ENCODE data around the gene RPS6KA6. TPM values are rescaled to one million over a fixed set of nuclear protein-coding genes. Genes with fewer than 3 reads are reported as not detected.

RPS6KA6 gene
- total and polyA plus RNA-seq, 2 of the 13 experiments (the other 11 are each of a cell fraction or from before 2014, with no cell fraction given) = not detected

DNA sequence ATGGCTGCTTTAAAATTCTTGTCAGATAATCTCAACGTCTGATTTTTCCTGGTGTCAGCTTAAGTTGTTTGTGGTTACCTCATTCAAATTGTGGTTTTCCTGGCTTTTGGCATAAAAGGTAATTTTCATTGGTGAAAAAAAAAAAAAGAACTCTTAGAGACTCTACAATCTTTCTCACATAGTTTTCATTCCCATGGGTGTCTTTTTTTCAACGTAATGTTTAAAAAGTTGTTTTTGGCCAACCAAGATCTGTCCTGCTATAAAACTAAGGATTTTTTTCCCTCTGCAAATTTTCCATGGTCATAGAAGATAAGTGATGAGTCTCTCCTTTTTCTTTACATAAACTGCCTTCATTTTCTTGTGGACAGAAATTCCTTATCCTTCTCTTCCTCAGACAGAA, 28.9 kb upstream of the RPS6KA6 start (continued):
- TF ChIP-seq, protein P1, sequence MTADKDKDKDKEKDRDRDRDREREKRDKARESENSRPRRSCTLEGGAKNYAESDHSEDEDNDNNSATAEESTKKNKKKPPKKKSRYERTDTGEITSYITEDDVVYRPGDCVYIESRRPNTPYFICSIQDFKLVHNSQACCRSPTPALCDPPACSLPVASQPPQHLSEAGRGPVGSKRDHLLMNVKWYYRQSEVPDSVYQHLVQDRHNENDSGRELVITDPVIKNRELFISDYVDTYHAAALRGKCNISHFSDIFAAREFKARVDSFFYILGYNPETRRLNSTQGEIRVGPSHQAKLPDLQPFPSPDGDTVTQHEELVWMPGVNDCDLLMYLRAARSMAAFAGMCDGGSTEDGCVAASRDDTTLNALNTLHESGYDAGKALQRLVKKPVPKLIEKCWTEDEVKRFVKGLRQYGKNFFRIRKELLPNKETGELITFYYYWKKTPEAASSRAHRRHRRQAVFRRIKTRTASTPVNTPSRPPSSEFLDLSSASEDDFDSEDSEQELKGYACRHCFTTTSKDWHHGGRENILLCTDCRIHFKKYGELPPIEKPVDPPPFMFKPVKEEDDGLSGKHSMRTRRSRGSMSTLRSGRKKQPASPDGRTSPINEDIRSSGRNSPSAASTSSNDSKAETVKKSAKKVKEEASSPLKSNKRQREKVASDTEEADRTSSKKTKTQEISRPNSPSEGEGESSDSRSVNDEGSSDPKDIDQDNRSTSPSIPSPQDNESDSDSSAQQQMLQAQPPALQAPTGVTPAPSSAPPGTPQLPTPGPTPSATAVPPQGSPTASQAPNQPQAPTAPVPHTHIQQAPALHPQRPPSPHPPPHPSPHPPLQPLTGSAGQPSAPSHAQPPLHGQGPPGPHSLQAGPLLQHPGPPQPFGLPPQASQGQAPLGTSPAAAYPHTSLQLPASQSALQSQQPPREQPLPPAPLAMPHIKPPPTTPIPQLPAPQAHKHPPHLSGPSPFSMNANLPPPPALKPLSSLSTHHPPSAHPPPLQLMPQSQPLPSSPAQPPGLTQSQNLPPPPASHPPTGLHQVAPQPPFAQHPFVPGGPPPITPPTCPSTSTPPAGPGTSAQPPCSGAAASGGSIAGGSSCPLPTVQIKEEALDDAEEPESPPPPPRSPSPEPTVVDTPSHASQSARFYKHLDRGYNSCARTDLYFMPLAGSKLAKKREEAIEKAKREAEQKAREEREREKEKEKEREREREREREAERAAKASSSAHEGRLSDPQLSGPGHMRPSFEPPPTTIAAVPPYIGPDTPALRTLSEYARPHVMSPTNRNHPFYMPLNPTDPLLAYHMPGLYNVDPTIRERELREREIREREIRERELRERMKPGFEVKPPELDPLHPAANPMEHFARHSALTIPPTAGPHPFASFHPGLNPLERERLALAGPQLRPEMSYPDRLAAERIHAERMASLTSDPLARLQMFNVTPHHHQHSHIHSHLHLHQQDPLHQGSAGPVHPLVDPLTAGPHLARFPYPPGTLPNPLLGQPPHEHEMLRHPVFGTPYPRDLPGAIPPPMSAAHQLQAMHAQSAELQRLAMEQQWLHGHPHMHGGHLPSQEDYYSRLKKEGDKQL (CRISPR knock-in tag; IDR thresholded peaks at IDR 0.05; ENCODE audit: low read depth) = no peak

DNA sequence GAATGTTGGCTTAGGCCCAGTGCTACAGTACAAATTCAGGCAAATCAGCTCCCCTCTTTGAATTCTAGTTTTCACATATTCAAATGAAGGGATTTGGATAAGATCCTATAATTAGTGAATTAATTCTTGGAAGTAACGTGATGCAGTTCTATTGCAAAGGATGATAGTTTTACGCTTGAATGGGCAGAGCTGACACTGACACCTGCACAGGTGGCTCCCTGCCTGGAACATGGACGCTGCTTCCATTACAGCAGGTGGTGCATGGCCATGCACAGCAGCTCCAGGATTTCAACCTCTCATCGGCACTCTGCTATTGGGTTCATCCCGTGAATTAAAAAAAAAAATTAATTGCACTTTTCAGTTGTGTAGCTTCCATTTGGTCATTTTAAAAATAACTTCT, 28.4 kb upstream of the RPS6KA6 start:
- no peaks in the 10 kb centered on the region for H3K36me3 ChIP-seq (replicated peaks in 1 of 2; ENCODE audit: control insufficient read depth in 1 of 2, insufficient read depth in 2 of 2, low read length in 2 of 2)
- 5% methylated on average over 4 of the region's 5 CpGs for WGBS (ENCODE audit: low lambda C conversion rate)

More for the DNA sequence above, 28.4 kb upstream of the RPS6KA6 start:
- POLR2A ChIA-PET = no interaction called here
- no peak overlapping the region for H3K4me3 ChIP-seq (replicated peaks in 1 of 3; ENCODE audit: insufficient read depth in 1 of 3, low read depth in 2 of 3, low read length in 3 of 3)
- H3K27me3 ChIP-seq (ENCODE audit: control insufficient read depth in 1 of 2, insufficient read depth in 2 of 2, low read length in 2 of 2) = no peaks in the 10 kb centered on the region
- DNase-seq (ENCODE audit: low spot score) = no peak
- no peak overlapping the region for H3K4me2 ChIP-seq (ENCODE audit: low read depth, low read length)
- in situ Hi-C loops (cut with HindIII; ENCODE audit: extremely low pct_ligation_motif_present, low pct_unique_long_range_greater_than_20kb) = no loop called here
- no peak for TF ChIP-seq ZNF589 (CRISPR knock-in tag; conservative IDR thresholded peaks at IDR 0.05)
- TF ChIP-seq, protein P2, sequence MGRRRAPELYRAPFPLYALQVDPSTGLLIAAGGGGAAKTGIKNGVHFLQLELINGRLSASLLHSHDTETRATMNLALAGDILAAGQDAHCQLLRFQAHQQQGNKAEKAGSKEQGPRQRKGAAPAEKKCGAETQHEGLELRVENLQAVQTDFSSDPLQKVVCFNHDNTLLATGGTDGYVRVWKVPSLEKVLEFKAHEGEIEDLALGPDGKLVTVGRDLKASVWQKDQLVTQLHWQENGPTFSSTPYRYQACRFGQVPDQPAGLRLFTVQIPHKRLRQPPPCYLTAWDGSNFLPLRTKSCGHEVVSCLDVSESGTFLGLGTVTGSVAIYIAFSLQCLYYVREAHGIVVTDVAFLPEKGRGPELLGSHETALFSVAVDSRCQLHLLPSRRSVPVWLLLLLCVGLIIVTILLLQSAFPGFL (CRISPR knock-in tag; IDR thresholded peaks at IDR 0.05) = no peak
- no peak for TF ChIP-seq GATAD2A (CRISPR knock-in tag; IDR thresholded peaks at IDR 0.05)
- no peak for TF ChIP-seq ISX (CRISPR knock-in tag; conservative IDR thresholded peaks at IDR 0.05)
- no peak for TF ChIP-seq XRCC5 (optimal IDR thresholded peaks at IDR 0.05; ENCODE audit: low read length)
- TF ChIP-seq, protein P3, sequence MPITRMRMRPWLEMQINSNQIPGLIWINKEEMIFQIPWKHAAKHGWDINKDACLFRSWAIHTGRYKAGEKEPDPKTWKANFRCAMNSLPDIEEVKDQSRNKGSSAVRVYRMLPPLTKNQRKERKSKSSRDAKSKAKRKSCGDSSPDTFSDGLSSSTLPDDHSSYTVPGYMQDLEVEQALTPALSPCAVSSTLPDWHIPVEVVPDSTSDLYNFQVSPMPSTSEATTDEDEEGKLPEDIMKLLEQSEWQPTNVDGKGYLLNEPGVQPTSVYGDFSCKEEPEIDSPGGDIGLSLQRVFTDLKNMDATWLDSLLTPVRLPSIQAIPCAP (CRISPR knock-in tag; IDR thresholded peaks at IDR 0.05; ENCODE audit: low read depth) = no peak
- TF ChIP-seq, protein P4, sequence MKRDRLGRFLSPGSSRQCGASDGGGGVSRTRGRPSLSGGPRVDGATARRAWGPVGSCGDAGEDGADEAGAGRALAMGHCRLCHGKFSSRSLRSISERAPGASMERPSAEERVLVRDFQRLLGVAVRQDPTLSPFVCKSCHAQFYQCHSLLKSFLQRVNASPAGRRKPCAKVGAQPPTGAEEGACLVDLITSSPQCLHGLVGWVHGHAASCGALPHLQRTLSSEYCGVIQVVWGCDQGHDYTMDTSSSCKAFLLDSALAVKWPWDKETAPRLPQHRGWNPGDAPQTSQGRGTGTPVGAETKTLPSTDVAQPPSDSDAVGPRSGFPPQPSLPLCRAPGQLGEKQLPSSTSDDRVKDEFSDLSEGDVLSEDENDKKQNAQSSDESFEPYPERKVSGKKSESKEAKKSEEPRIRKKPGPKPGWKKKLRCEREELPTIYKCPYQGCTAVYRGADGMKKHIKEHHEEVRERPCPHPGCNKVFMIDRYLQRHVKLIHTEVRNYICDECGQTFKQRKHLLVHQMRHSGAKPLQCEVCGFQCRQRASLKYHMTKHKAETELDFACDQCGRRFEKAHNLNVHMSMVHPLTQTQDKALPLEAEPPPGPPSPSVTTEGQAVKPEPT (CRISPR knock-in tag; IDR thresholded peaks at IDR 0.05; ENCODE audit: low read depth) = no peak
- TF ChIP-seq ZNF10 (CRISPR knock-in tag; IDR thresholded peaks at IDR 0.05; ENCODE audit: borderline replicate concordance, low read depth) = no peak
- no peak for TF ChIP-seq ZSCAN12 (CRISPR knock-in tag; IDR thresholded peaks at IDR 0.05)
- no peak for TF ChIP-seq CC2D1A (CRISPR knock-in tag; IDR thresholded peaks at IDR 0.05)
- TF ChIP-seq MIXL1 (CRISPR knock-in tag; IDR thresholded peaks at IDR 0.05) = no peak
- no peak for TF ChIP-seq RORA (CRISPR knock-in tag; IDR thresholded peaks at IDR 0.05)
- no peak for TF ChIP-seq ARNT2 (CRISPR knock-in tag; IDR thresholded peaks at IDR 0.05; ENCODE audit: low read depth)
- H2AFZ ChIP-seq (ENCODE audit: low read length) = no peak overlapping the region
- no peak for FAIRE-seq
- H3K4me1 ChIP-seq (ENCODE audit: insufficient read depth, low read length) = no peaks in the 10 kb centered on the region
- no peak overlapping the region for H3K9ac ChIP-seq (ENCODE audit: insufficient read depth, low read depth, low read length)
- H3K9me3 ChIP-seq (ENCODE audit: low read length) = no peaks in the 10 kb centered on the region
- no peaks in the 10 kb centered on the region for H3K79me2 ChIP-seq (ENCODE audit: insufficient read depth, low read length)
- H4K20me1 ChIP-seq (ENCODE audit: insufficient read depth, low read length) = no peaks in the 10 kb centered on the region
- CTCF ChIA-PET (ENCODE audit: low intra/inter-chr PET ratio, low total read pairs) = no interaction called here
- intact Hi-C loops (cut with micrococcal nuclease; ENCODE audit: unreplicated experiment) = no loop called here
- H3K27ac ChIP-seq (ENCODE audit: extremely low read length, insufficient read depth, low read length) = no peak overlapping the region
- BruUV-seq (replicated peaks) = no TSS peak
- no peak for ATAC-seq
